Measurements from ENCODE around the gene NTM.

The NTM gene

GRCh38 chr11:131717616-131718015 lies 347.2 kb downstream of the NTM start:
- no peak for TF ChIP-seq CTCF (conservative IDR thresholded peaks at IDR 0.05; ENCODE audit: low read depth, low read length)
- DNase-seq (ENCODE audit: low read depth): no peak
- no peak overlapping the region for H3K4me3 ChIP-seq (ENCODE audit: low read length)

GRCh38 chr11:131723088-131723487 lies 352.7 kb downstream of the NTM start:
- H3K4me3 ChIP-seq (ENCODE audit: low read length): no peak overlapping the region
- no peak for DNase-seq (ENCODE audit: low read depth)
- no peak for TF ChIP-seq CTCF (conservative IDR thresholded peaks at IDR 0.05; ENCODE audit: low read depth, low read length)

- DNase-seq (ENCODE audit: low read depth): no peak
- TF ChIP-seq CTCF (conservative IDR thresholded peaks at IDR 0.05; ENCODE audit: low read depth, low read length): no peak
- H3K4me3 ChIP-seq (ENCODE audit: low read length): no peak overlapping the region
Measured at GRCh38 chr11:131724436-131724975, 354.1 kb downstream of the NTM start.

- TF ChIP-seq CTCF (conservative IDR thresholded peaks at IDR 0.05; ENCODE audit: low read depth, low read length): no peak
- no peak for DNase-seq (ENCODE audit: low read depth)
- H3K4me3 ChIP-seq (ENCODE audit: low read length): no peak overlapping the region
Measured at GRCh38 chr11:131734871-131735270, 364.5 kb downstream of the NTM start.

- TF ChIP-seq CTCF (conservative IDR thresholded peaks at IDR 0.05; ENCODE audit: low read depth, low read length): peak; percentile 16
- no peak overlapping the region for H3K4me3 ChIP-seq (ENCODE audit: low read length)
- no peak for DNase-seq (ENCODE audit: low read depth)
Measured at GRCh38 chr11:131737357-131737756, 366.9 kb downstream of the NTM start.

- no peak for TF ChIP-seq CTCF (conservative IDR thresholded peaks at IDR 0.05; ENCODE audit: low read depth, low read length)
- DNase-seq (ENCODE audit: low read depth): no peak
- H3K4me3 ChIP-seq (ENCODE audit: low read length): no peak overlapping the region
Measured at GRCh38 chr11:131739243-131739882, 368.9 kb downstream of the NTM start.

GRCh38 chr11:131744847-131745246 lies 374.4 kb downstream of the NTM start:
- H3K4me3 ChIP-seq (ENCODE audit: low read length): no peak overlapping the region
- no peak for DNase-seq (ENCODE audit: low read depth)
- no peak for TF ChIP-seq CTCF (conservative IDR thresholded peaks at IDR 0.05; ENCODE audit: low read depth, low read length)
